GM13977 (cell line): Measurements from ENCODE around the gene MGAT4D.
"Not testable (repeated sequence)": the region's sequence is repeated elsewhere in the genome, so short reads cannot be mapped to it uniquely, and the experiment has no call there.

Experiments used
- DNase-seq: peaks from one replicate; pipeline ENCODE4 v3.0.0; 2012; ENCODE audit warnings: low spot score
- CTCF ChIP-seq: IDR thresholded peaks from 2 replicates; pipeline ENCODE4 v1.5.1; 2012; ENCODE audit warnings: mild to moderate bottlenecking, control low read depth; ENCODE audit not compliant: insufficient read depth; ENCODE audit errors: extremely low read depth, missing control alignments
- in situ Hi-C: fragments of 300-500 bp; cut with MboI; formaldehyde crosslinking; loops from one replicate; pipeline ENCODE4 v1.12.0; 2022; ENCODE audit warnings: low sequenced_read_pairs, low pct_unique_long_range_greater_than_20kb, mixed read lengths, inconsistent platforms; ENCODE audit not compliant: unreplicated experiment

The MGAT4D gene

GRCh38 chr4:140448162-140448561 lies 49.9 kb downstream of the MGAT4D start:
- in situ Hi-C loops = no loop called here
- TF ChIP-seq CTCF = no peak
- DNase-seq = no peak

- in situ Hi-C loops, DNase-seq: not testable (repeated sequence)
These were observed 53.7 kb downstream of the MGAT4D start for GRCh38 chr4:140444347-140444746.

GRCh38 chr4:140439644-140440142 lies 58.4 kb downstream of the MGAT4D start:
- in situ Hi-C loops = no loop called here
- TF ChIP-seq CTCF = no peak
- DNase-seq = no peak

- no peak for DNase-seq
- in situ Hi-C loops = no loop called here
- no peak for TF ChIP-seq CTCF
These were observed 70.1 kb downstream of the MGAT4D start for GRCh38 chr4:140427919-140428471.

GRCh38 chr4:140427106-140427918 lies 70.8 kb downstream of the MGAT4D start, which contains the start of gene CLGN:
Gene CLGN, minus strand, starts transcription at chr4:140427648. Its CDS starts 14,570 bp downstream, at chr4:140413078.
- TF ChIP-seq CTCF = peak; percentile 36
- DNase-seq = peak; percentile 77
- in situ Hi-C loops = no loop called here

- TF ChIP-seq CTCF = no peak
- in situ Hi-C loops = no loop called here
- DNase-seq = peak; percentile 22
These were observed 71.4 kb downstream of the MGAT4D start for GRCh38 chr4:140426610-140427105.

GRCh38 chr4:140423106-140423505 lies 75.0 kb downstream of the MGAT4D start:
- in situ Hi-C loops = no loop called here
- TF ChIP-seq CTCF = no peak
- DNase-seq = no peak

- in situ Hi-C loops, DNase-seq: not testable (repeated sequence)
These were observed 84.7 kb downstream of the MGAT4D start for GRCh38 chr4:140413130-140413969.
